Muscle layer of duodenum (tissue), 2 donors: Measurements from ENCODE around the gene SLMAP.
A peak's percentile ranks its signal among the peaks of the same experiment; 100 is the strongest.

Source experiments
- H3K27ac ChIP-seq: one replicate; pipeline ENCODE4 v1.7.0; 2013; ENCODE audit warnings: mild to moderate bottlenecking, low read length
- H3K27me3 ChIP-seq: one replicate; pipeline ENCODE4 v1.7.0; 2013; ENCODE audit warnings: low read depth, mild to moderate bottlenecking, control low read depth, low read length
- H3K36me3 ChIP-seq, 2 donors: one replicate each; pipeline ENCODE4 v1.7.0; 2013; ENCODE audit warnings: low read length in 2 of 2, control low read depth in 1 of 2, mild to moderate bottlenecking in 1 of 2; ENCODE audit not compliant: insufficient read depth in 2 of 2, control insufficient read depth in 1 of 2
- H3K4me1 ChIP-seq, 2 donors: one replicate each; pipeline ENCODE4 v1.7.0; 2013; ENCODE audit warnings: low read length in 2 of 2, mild to moderate bottlenecking in 2 of 2, control low read depth in 1 of 2, moderate library complexity in 1 of 2; ENCODE audit not compliant: insufficient read depth in 2 of 2, control insufficient read depth in 1 of 2
- H3K4me3 ChIP-seq, 2 donors: one replicate each; pipeline ENCODE4 v1.7.0; 2013; ENCODE audit warnings: low read length in 2 of 2, low read depth in 1 of 2, mild to moderate bottlenecking in 1 of 2
- H3K9me3 ChIP-seq, 2 donors: one replicate each; pipeline ENCODE4 v1.7.0; 2013; ENCODE audit warnings: low read length in 2 of 2, control low read depth in 1 of 2, mild to moderate bottlenecking in 1 of 2; ENCODE audit not compliant: control insufficient read depth in 1 of 2
- donor health status: healthy.

Gene SLMAP

GRCh38 chr3:57968501-57968900, 212.4 kb downstream of the SLMAP start:
- H3K4me1 ChIP-seq: peaks cover 3 to 8% of the 10 kb centered on the region in 2 donors
- no peaks in the 10 kb centered on the region for H3K9me3 ChIP-seq
- H3K27ac ChIP-seq: no peak overlapping the region
- no peaks in the 10 kb centered on the region for H3K27me3 ChIP-seq
- no peaks in the 10 kb centered on the region for H3K36me3 ChIP-seq
- H3K4me3 ChIP-seq: no peak overlapping the region

GRCh38 chr3:57971975-57972374, 215.9 kb downstream of the SLMAP start:
- H3K36me3 ChIP-seq: no peaks in the 10 kb centered on the region
- no peak overlapping the region for H3K4me3 ChIP-seq
- no peaks in the 10 kb centered on the region for H3K9me3 ChIP-seq
- H3K27ac ChIP-seq: peak overlapping the region; percentile 65
- H3K4me1 ChIP-seq: peaks cover 0 to 11% of the 10 kb centered on the region in 2 donors
- H3K27me3 ChIP-seq: no peaks in the 10 kb centered on the region

GRCh38 chr3:57972531-57973111, 216.5 kb downstream of the SLMAP start:
- Histone ChIP-seq H3K4me1 (peaks cover 0 to 8% of the 10 kb centered on the region in 2 donors), H3K27me3 (no peaks in the 10 kb centered on the region), H3K4me3 (no peak overlapping the region), H3K27ac (peak overlapping the region; percentile 65), H3K9me3 (no peaks in the 10 kb centered on the region), H3K36me3 (no peaks in the 10 kb centered on the region)

GRCh38 chr3:57973715-57974477, 217.8 kb downstream of the SLMAP start:
- no peaks in the 10 kb centered on the region for H3K9me3 ChIP-seq
- H3K36me3 ChIP-seq: no peaks in the 10 kb centered on the region
- H3K27me3 ChIP-seq: no peaks in the 10 kb centered on the region
- H3K4me1 ChIP-seq: peaks cover 0 to 8% of the 10 kb centered on the region in 2 donors
- H3K4me3 ChIP-seq: no peak overlapping the region
- H3K27ac ChIP-seq: no peak overlapping the region

GRCh38 chr3:57974796-57975388, 218.8 kb downstream of the SLMAP start:
- H3K27ac ChIP-seq: no peak overlapping the region
- H3K36me3 ChIP-seq: no peaks in the 10 kb centered on the region
- H3K27me3 ChIP-seq: no peaks in the 10 kb centered on the region
- no peak overlapping the region for H3K4me3 ChIP-seq
- H3K9me3 ChIP-seq: no peaks in the 10 kb centered on the region
- H3K4me1 ChIP-seq: peaks cover 0 to 8% of the 10 kb centered on the region in 2 donors

GRCh38 chr3:57977818-57978235, 221.7 kb downstream of the SLMAP start:
- no peaks in the 10 kb centered on the region for H3K27me3 ChIP-seq
- H3K36me3 ChIP-seq: no peaks in the 10 kb centered on the region
- peaks cover 0 to 7% of the 10 kb centered on the region in 2 donors for H3K4me1 ChIP-seq
- no peak overlapping the region for H3K4me3 ChIP-seq
- H3K27ac ChIP-seq: no peak overlapping the region
- H3K9me3 ChIP-seq: no peaks in the 10 kb centered on the region

GRCh38 chr3:57978316-57978715, 222.2 kb downstream of the SLMAP start:
- no peaks in the 10 kb centered on the region for H3K36me3 ChIP-seq
- peaks cover 3 to 5% of the 10 kb centered on the region in 2 donors for H3K4me1 ChIP-seq
- H3K9me3 ChIP-seq: no peaks in the 10 kb centered on the region
- H3K27me3 ChIP-seq: no peaks in the 10 kb centered on the region
- H3K27ac ChIP-seq: no peak overlapping the region
- no peak overlapping the region for H3K4me3 ChIP-seq
